DMS 273 treated with DMSO at 0.1 percent for 48 hours (cell line): ENCODE data around the gene ZBTB8A.
"Not testable (repeated sequence)": the region's sequence is repeated elsewhere in the genome, so short reads cannot be mapped to it uniquely, and the experiment has no call there.

Source experiments
- DNase-seq: peaks from one replicate; lab custom pipeline; 2025; lab: John Stamatoyannopoulos, UW

The ZBTB8A gene

DNA sequence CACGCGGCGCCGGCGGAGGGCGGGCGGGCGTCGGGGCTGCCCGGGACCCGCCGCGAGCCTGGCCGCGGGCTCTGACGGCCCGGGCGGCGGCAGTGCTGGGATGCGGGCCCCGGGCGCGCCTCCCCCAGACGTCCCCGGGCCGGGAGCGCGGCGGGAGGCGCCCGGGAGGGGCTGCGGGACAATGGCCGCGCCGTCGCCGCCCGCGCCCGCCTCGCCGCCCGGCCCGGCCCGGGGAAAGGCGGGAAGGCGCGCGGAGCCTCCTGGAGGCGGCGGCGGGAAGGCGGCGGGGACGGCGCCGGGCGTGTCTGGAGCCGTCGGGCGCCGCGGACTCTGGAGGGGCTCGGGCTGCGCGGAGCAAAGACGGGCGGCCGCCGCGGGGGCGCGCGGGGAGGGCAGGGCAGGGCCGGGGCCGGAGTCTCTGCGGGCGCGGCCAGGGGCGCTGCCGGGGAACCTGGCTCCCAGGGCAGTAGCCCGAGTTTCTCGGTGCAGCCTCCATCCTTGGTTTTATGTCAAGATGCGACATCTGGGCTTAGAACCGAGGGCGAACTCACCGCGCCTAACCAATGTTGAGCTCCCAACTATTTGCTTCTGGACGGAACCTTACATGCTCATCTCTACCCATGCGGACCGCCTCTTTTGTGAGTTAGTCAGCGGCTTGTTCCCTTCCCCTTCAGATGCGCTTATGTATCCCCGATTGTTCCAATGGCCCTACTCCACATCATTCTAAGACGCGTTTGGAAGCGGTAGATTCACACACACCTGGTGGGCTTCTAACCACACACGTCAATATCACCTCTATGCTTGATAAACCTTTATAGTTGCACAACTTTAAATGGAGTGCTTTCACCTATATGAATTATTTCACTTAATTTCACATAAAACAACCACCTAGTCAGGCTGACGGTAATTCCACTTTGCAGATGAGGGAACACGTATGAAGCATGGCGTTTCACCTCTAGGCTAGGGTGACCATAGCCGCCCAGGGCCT lies 651 bp downstream of the ZBTB8A start:
- DNase-seq: no peak

DNA sequence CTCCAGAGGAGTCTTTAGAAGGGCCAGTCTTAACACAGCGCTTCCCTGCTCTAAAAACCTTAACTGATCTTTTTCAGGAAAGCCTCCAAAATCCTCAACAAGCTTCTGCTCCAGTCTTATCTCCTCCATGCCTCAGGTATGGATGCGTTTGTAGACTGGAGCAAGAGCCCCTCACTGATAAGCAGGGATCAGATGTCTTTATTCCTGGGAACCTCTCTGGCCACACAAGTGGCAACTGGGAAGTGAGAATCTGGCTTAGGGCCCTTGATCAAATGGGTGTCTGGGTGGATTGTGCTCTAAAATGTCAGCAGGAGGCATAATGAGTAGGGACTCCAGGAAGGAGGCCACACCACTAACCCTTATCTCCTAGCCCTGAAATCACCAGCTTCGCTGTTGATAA lies 1.4 kb downstream of the ZBTB8A start:
- no peak for DNase-seq

DNA sequence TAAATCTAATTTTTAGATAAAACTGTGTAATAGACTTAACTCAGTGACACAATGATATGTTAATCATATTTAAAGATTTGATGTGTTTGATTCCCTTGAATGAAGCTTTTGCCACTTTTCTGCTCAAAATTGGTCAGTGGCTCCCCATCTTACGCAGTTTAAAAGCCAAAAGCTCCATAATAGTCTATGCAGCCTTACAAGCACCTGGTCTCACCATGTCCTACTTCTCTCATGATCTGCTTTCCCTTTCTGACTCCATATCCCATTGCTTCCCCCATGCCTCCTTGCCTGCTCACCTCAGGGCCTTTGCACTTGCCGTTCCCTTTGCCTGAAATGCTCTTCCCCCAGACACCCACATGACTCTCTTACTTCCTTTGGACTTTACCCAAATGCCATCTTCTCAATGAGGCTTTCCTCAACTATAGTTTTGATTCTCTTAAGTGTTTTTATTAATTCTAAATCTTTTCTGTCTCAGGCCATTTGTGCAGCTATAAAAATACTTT lies 1.9 kb downstream of the ZBTB8A start:
- no peak for DNase-seq

DNA sequence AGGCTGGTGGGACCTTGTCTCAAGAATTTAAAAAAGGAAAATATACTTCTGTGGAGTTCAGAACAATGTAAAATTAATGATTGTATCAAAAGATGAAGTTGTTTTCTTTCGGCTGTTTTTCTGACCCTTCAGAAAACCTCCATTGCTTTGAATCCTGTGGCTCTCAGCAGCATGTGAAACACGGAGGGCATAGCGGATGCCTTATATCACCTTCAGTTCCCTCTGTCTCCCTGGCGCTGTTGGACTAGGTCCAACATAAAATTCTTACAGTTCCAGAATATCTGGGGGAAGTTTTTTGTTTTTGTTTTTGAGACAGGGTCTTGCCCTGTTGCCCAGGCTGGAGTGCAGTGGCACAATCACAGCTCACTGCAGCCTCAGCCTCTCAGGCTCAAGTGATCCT lies 7.4 kb downstream of the ZBTB8A start:
- DNase-seq: no peak

DNA sequence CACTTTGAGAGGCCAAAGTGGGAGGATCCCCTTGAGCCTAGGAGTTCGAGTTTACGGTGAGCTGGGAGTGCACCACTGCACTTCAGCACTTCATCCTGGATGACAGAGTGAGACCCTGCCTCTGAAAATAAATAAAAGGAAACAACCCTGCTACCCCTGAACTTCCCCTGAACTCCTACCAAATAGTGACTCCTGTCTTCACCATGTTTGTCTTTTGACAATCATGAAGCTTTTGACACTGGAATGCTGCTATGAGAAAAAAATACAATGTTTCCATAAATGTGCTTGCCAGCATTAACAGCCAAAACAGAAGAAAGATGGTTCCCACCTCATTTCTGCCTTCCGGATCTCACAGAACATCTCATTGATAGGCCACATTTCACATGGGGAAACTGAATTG lies 10.4 kb downstream of the ZBTB8A start:
- DNase-seq: no peak

DNA sequence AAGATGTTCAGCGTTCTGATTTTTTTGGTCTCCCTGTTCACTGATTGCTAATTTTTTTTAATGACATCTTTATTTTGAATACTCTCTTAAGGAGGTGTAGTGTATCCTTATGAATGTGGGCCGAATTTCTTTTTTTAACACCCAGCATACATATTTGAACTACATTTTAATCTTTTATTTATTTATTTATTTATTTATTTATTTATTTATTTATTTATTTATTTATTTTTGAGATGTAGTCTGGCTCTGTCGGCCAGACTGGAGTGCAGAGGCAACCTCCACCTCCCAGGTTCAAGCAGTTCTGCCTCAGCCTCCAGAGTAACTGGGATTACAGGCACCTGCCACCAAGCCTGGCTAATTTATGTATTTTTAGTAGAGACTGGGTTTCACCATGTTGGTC lies 15.1 kb downstream of the ZBTB8A start:
- no peak for DNase-seq

DNA sequence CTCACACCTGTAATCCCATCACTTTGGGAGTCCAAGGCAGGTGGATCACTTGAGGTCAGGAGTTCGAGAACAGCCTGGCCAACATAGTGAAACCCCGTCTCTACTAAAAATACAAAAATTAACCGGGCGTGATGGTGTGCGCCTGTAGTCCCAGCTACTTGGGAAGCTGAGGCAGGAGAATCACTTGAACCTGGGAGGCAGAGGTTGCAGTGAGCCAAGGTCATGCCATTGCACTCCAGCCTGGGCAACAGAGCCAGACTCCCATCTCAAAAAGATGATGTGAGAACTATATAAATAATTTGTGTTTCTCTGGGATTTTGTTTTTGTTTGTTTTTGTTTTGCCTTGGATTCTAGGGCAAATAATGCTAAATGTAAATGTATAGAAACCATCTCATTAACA lies 17.8 kb downstream of the ZBTB8A start:
- not testable (repeated sequence) for DNase-seq

DNA sequence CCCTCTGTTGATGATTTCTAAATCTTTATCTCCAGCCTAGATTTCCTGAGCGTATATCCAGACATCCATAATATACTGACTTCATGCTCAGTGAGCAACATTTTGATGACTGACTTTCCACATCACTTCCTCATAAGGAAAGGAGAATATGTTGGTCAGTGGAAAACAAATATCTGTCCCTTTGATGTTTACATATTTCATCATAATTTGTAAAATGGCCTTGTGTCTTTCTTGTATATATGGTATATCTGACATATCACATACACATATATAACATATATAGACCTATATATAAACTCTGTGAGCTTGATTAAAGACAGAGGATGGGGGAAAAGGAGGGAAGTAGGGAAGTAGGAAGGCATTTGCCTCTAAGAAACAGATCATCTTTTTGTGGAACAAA lies 18.6 kb downstream of the ZBTB8A start:
- DNase-seq: no peak

DNA sequence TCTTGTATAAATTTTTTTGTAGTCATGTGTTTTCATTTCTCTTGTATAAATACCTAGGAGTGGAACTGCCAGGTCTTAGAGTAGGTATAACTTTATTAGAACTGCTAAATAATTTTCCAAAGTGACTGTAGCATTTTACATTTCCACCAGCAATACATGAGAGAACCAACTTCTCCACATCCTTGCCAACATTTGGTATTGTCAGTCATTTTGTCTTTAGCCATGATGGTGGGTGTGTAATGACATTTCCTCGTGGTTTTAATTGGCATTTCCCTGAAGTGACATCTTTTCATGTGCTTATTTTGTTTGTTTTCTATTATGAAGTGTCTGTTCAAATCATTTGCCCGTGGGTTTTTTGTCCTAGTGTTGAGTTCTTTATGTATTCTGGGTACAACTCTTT lies 29.7 kb downstream of the ZBTB8A start:
- DNase-seq: no peak

DNA sequence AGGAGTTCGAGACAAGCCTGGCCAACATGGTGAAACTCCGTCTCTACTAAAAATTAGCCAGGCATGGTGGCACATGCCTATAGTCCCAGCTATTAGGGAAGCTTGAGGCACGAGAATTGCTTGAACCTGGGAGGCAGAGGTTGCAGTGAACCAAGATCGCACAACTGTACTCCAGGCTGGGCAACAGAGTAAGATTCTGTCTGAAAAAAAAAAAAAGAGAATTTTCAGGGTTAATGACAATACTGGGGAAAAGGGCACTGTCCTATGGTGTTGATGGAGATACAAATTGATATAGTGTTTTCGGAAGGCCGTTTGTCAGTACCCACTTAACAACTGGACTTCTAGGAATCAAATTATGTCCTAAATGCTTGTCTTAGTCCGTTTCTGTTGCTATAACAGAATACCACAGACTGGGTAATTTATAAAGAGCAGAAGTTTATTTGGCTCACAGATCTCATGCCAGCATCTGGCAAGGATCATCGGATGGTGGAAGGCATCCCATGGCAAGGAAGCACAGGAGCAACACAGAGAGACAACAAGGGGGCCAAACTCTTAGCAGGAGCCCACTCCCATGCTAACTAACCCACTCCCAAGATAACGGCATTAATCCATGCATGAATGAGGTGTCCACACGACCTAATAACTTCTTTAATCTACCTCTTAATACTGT lies 41.3 kb downstream of the ZBTB8A start:
- DNase-seq: no peak

DNA sequence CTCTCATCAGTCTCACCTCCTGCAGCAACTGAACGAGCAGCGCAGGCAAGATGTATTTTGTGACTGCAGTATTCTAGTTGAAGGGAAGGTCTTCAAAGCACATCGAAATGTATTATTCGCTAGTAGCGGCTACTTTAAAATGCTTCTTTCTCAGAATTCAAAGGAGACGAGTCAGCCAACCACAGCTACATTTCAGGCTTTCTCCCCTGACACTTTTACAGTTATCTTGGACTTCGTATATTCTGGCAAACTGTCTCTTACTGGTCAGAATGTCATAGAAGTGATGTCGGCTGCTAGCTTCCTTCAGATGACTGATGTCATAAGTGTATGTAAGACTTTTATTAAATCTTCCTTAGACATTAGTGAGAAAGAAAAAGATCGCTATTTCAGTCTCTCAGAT lies 53.7 kb downstream of the ZBTB8A start:
- no peak for DNase-seq

DNA sequence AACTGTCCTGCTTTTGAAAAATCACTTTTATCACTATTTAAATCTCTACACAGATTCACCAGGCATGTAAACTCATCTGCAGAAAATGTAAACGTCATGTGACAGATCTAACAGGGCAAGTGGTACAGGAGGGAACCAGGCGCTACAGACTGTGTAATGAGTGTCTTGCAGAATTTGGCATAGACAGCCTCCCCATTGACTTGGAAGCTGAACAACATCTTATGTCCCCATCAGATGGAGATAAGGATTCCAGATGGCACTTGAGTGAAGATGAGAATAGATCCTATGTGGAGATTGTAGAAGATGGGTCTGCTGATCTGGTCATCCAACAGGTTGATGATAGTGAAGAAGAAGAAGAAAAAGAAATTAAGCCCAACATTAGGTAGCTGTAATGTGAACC lies 60.8 kb downstream of the ZBTB8A start:
- no peak for DNase-seq

DNA sequence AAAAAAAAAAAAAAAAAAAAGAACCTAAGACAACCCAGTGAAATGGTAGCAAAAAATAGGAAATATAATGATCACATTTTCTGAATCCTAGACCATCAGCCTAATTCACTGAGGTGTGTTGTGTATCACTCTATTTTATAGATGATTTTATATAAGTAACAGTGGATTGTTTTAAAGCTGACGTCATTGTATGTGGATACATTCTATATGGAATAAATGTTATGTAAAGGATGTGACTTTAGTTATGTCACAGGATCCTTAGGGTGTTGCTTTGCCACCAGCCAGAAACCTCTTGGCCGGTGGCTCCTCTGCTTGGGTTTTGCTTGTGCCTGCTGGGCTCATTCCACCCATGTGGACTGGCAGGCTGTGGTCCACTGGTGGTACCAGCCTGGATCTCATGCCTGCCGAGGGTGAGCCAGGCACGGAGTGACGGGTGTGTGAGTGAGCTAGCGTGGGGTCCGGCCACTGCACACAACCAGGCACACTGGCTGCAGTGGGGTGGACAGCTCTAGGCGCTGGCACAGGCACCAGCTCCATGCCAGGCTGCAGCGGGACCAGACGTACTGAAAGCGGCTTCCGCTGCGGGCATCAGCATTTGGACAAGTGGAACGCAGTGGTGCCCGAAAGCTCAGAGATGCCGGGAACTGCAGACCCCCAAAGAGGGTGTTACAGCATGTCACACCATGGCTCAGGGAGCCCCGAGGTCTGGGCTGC lies 66.6 kb downstream of the ZBTB8A start:
- DNase-seq: no peak

DNA sequence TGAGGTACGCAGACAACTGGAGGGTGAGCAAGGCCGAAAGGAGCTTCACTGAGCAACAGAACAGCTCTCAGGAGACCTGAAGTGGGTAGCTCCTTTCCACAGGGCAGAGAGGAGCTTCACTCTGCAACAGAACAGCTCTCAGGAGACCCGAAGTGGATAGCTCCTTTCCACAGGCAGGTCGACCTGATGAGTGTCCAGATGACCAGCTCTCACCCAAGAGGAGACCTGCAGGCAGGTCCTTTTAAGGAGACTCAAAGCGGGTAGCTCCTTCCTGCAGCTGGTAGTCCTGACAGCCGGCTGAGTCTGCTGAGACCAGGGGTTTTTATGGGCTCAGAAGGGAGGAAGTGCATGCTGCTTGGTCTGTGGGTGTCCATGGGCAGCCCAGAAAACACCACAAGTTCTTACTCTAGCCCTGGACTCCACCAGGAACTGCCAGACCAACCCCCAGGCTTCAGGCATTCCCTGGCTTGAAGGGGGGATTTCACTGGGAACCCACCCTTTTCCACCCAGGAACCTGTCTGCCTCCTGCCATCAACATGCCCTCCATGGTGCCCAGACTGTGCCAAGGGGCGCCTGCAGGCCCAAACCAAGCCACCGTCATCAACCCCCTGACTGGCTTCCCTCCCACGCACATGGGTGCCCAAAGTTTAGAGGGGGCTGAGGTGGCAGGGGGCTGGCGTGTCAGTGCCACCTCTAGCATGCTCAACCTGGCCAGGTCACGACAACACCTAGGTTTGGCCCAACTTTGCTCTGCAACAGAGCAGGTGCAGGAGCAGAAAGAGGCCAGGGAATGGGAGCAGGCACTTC lies 67.5 kb downstream of the ZBTB8A start:
- no peak for DNase-seq

DNA sequence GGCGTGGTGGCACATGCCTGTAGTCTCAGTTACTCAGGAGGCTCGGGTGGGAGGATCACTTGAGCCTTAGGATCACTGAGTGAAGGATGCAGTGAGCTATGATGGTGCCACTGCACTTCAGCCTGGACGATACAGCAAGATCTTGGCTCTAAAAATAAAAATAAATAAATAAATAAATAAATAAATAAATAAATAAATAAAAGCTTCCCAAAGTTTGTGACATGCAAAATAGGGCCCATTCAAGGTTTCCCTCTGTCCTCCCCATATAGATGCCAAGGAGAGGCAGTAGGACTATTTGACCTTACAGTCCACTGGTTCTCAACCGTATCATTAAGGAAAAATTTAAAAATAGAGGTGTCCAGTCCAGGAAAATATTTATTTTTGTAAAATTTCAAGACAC lies 70.0 kb downstream of the ZBTB8A start:
- no peak for DNase-seq

DNA sequence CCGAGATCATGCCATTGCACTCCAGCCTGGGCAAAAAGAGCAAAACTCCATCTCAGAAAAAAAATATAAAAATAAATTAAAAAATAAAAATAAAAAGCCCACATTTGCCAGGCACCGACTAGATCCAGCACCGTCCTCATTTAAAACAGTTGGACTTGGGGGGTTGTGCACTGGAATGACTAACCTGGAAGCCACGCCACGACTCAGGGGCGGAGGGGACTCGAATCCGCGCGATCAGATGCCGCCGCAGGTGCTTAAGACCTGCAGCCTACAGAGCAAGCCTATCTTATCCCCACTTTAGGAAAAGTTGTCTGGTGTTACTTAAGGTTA lies 72.6 kb downstream of the ZBTB8A start:
- DNase-seq: no peak

DNA sequence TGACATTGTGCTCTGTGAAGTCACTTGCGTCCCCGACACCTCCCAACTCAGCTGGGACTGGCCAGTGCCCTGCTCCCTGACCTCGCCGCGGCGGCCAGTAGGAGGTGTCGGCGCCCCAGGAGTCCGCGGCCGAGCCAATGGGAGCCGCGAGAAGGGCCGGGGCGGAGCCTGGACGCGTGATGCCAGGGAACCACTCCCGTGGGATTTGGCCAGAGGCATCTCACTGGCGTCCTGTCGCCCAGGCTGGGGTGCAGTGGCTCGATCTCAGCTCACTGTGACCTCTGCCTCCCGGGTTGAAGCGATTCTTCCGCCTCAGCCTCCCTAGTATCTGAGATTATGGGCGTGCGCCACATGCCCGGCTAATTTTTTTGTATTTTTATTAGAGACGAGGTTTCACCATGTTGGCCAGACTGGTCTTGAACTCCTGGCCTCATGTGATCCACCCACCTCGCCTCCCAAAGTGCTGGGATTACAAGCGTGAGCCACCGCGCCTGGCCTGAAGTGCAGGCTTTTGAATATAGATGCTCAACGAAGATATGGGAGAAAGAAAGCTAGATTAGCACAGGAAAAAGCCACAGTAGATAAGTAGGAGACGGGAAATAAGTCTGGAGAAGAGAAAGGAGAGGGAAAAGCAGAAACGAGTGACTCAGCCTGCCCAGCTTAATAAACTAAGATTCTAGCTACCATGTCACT lies 73.1 kb downstream of the ZBTB8A start:
- peak; percentile 40 for DNase-seq

DNA sequence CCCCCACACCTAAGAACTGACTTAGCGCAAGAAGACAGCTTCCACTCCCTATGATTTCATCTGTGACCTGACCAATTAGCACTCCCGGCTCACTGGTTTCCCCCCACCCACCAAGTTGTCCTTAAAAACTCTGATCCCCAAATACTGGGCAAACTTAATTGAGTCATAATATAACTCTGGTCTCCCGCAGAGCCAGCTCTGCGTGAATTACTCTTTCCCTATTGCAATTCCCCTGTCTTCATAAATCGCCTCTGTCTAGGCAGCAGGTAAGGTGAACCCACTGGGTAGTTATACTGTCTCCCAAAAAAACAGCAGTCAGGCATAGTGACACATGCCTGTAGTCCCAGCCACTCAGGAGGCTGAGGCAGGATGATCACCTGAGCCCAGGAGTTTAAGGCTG lies 74.2 kb downstream of the ZBTB8A start:
- DNase-seq: no peak

DNA sequence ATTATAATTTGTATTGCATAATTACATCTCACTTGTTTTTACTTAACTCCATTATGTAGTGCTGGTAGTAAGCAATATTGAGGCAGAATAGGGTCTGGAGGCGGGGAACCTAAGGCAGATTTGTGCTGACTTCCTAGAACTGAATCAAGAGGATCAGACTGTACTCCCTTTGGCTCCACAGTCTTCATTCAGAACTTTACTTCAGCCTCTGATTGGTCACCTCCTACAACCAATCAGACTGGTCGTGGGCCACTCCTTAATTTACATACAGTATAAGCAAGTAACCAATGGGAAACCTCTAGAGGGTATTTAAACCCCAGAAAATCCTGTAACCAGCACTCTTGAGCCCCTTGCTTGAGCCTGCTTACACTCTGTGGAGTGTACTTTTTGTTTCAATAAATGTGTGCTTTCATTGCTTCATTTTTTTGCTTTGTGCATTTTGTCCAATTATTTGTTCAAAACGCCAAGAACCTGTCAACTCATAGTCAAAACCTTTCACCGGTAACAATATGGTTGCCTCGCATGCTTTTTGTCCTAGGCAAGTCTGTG lies 79.5 kb downstream of the ZBTB8A start:
- DNase-seq: no peak

DNA sequence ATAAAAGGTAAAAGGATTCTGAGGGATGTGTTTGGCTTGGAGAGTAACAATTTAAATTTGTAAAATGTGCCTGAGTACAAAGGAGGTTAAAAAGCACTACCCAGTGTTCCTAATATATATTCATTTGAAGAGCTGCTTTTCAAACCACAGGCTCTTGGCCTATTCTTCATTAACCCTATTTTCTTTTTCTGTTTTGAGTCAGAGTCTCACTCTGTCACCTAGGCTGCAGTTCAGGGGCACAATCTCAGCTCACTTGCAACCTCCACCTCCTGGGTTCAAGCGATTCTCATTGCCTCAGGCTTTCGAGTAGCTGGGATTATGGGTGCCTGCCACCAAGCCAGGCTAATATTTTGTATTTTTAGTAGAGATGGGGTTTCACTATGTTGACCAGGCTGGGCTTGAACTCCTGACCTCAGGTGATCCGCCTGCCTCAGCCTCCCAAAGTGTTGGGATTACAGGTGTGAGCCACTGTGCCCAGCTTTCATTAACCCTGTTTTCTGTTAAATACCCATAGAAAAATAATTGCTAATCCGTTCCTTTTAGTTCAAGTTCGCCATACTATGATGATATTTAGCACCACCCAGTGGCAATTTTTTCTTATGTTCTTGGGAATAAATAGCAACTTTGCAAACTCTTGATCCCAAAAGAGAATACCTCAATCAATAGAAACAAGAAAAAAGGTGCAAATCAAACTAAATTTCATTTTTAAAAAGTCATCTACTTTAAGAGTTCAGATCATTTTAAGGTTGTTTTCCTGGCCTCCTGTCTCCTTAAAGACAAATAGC lies 80.7 kb downstream of the ZBTB8A start:
- DNase-seq: no peak
